B cell (primary cell): ENCODE results near the gene SPOP. TPM values are rescaled to one million over a fixed set of nuclear protein-coding genes. Genes with fewer than 3 reads are reported as not detected.

Experiments used
- ATAC-seq: fragments of 200-7000 bp; cut with Tn5 transposase; one replicate; pipeline ENCODE4 v1.10.0; 2021; ENCODE audit warnings: low read depth, mild to moderate bottlenecking, moderate number of reproducible peaks, moderate library complexity
- CTCF ChIA-PET: fragments of 350-600 bp; sonication (Branson Sonifier 250); formaldehyde crosslinking; loops from one replicate; lab custom pipeline; 2021; ENCODE audit warnings: antibody characterized with exemption, inconsistent platforms; lab: Charles Lee
- POLR2A ChIA-PET: fragments of 350-600 bp; sonication (Branson Sonifier 250); formaldehyde crosslinking; loops from one replicate; lab custom pipeline; 2021; ENCODE audit warnings: antibody characterized with exemption; lab: Charles Lee
- DNase-seq: peaks from one replicate; pipeline ENCODE4 v3.0.0; 2013
- H2AFZ ChIP-seq: 2 replicates; pipeline ENCODE4 v1.6.1; 2012; ENCODE audit warnings: mild to moderate bottlenecking, low read depth, low read length; ENCODE audit not compliant: insufficient read depth, poor library complexity, severe bottlenecking
- H3K27ac ChIP-seq, 2 donors: 1 replicate in 1 of 2; 2 replicates in 1 of 2; pipeline ENCODE4 v1.5.1; 2012 to 2013; ENCODE audit warnings: low read length in 2 of 2, mild to moderate bottlenecking in 2 of 2, moderate library complexity in 1 of 2
- H3K27me3 ChIP-seq, 4 experiments: fragments of 200-600 bp in 1 of 4; sonication (generic) in 1 of 4; replicated peaks in 1 of 4; 1 replicate in 2 of 4; 2 replicates in 2 of 4; pipeline versions ENCODE4 v1.6.1 to v1.7.0; 2013 to 2016; ENCODE audit warnings: low read length in 3 of 4, mild to moderate bottlenecking in 2 of 4, mixed read lengths in 1 of 4, moderate library complexity in 1 of 4; ENCODE audit not compliant: insufficient read depth in 4 of 4, control insufficient read depth in 3 of 4; ENCODE audit errors: control extremely low read depth in 1 of 4
- H3K36me3 ChIP-seq, 2 experiments: replicated peaks in 1 of 2; 1 replicate in 1 of 2; 2 replicates in 1 of 2; pipeline versions ENCODE4 v1.6.1 to v1.7.1; 2013; ENCODE audit warnings: low read length in 1 of 2; ENCODE audit not compliant: insufficient read depth in 2 of 2, control insufficient read depth in 1 of 2; ENCODE audit errors: control extremely low read depth in 1 of 2, extremely low read depth in 1 of 2
- H3K4me1 ChIP-seq, 2 donors: fragments of 200-600 bp in 1 of 2; sonication (generic) in 1 of 2; 1 replicate in 1 of 2; 2 replicates in 1 of 2; pipeline versions ENCODE4 v1.5.1 to v1.6.1; 2013 to 2017; ENCODE audit warnings: low read length in 2 of 2; ENCODE audit not compliant: control insufficient read depth in 2 of 2, insufficient read depth in 2 of 2
- H3K4me2 ChIP-seq: replicated peaks from 2 replicates; pipeline ENCODE3; 2012; ENCODE audit warnings: mild to moderate bottlenecking, low read depth, low read length; ENCODE audit not compliant: poor library complexity, severe bottlenecking
- H3K4me3 ChIP-seq, 5 experiments: fragments of 200-600 bp in 1 of 5; sonication (generic) in 1 of 5; 1 replicate in 3 of 5; 2 replicates in 2 of 5; pipeline versions ENCODE4 v1.5.1 to v1.7.0; 2011 to 2016; ENCODE audit warnings: low read length in 4 of 5, mild to moderate bottlenecking in 4 of 5, low read depth in 2 of 5, control low read depth in 1 of 5, moderate library complexity in 1 of 5; ENCODE audit not compliant: insufficient read depth in 1 of 5; ENCODE audit errors: control extremely low read depth in 1 of 5, extremely low read depth in 1 of 5
- H3K79me2 ChIP-seq: fragments of 200-600 bp; sonication (generic); one replicate; pipeline ENCODE4 v1.6.0; 2016; ENCODE audit warnings: low read length; ENCODE audit not compliant: control insufficient read depth, insufficient read depth
- H3K9ac ChIP-seq: fragments of 200-600 bp; sonication (generic); 2 replicates; pipeline ENCODE4 v1.6.1; 2017; ENCODE audit warnings: mild to moderate bottlenecking, low read length, moderate library complexity
- H3K9me3 ChIP-seq, 3 donors: one replicate each; pipeline versions ENCODE4 v1.6.1 to v1.7.1; 2013; ENCODE audit warnings: low read length in 2 of 3; ENCODE audit not compliant: control insufficient read depth in 2 of 3, insufficient read depth in 1 of 3; ENCODE audit errors: control extremely low read depth in 1 of 3
- H4K20me1 ChIP-seq: 2 replicates; pipeline ENCODE4 v1.6.0; 2012; ENCODE audit warnings: mild to moderate bottlenecking, low read length; ENCODE audit not compliant: insufficient read depth, control insufficient read depth, poor library complexity, severe bottlenecking
- H3K27ac Mint-ChIP-seq: one replicate; pipeline ENCODE4 v1.8.0; 2021; ENCODE audit warnings: mixed read lengths
- H3K27me3 Mint-ChIP-seq: one replicate; pipeline ENCODE4 v1.8.0; 2021; ENCODE audit warnings: mixed read lengths
- H3K4me1 Mint-ChIP-seq: one replicate; pipeline ENCODE4 v1.8.0; 2021; ENCODE audit warnings: mixed read lengths
- H3K4me3 Mint-ChIP-seq: one replicate; pipeline ENCODE4 v1.8.0; 2021; ENCODE audit warnings: mixed read lengths
- H3K9me3 Mint-ChIP-seq: one replicate; pipeline ENCODE4 v1.8.0; 2022; ENCODE audit warnings: mixed read lengths; ENCODE audit not compliant: insufficient read depth
- EZH2 ChIP-seq: IDR thresholded peaks from 2 replicates; pipeline ENCODE4 v1.6.1; 2012; ENCODE audit warnings: borderline replicate concordance, low read depth, mild to moderate bottlenecking, moderate library complexity, low read length; ENCODE audit not compliant: insufficient read depth, poor library complexity, severe bottlenecking
- WGBS: methylation state at CpG from one replicate; pipeline ENCODE4 v1.1.5; 2013; ENCODE audit warnings: missing lambda C conversion rate; ENCODE audit not compliant: insufficient coverage; 5-methylcytosine and 5-hydroxymethylcytosine counted together
- intact Hi-C: fragments of 100-400 bp; cut with micrococcal nuclease; formaldehyde crosslinking; loops from one replicate; pipeline ENCODE4 v1.10.0; 2022
- polyA plus RNA-seq: library from polyadenylated mRNA; depleted of rRNA; stranded (reverse); fragments of >200 nt; gene quantifications from 2 replicates; pipeline ENCODE4 v1.2.3, GENCODE V29; 2012
- total RNA-seq, 2 donors: library from RNA; stranded (reverse); fragments of 120-200 nt in 1 of 2; gene quantifications; 1 replicate in 1 of 2; 2 replicates in 1 of 2; pipeline versions ENCODE4 v1.2.3 to v1.2.4, GENCODE V29; 2013 to 2022
- TF ChIP-seq, protein P1 (sequence below): fragments of 200-600 bp; IDR thresholded peaks from one replicate; pipeline ENCODE4 v1.8.0; 2022; ENCODE audit warnings: antibody characterized with exemption, mild to moderate bottlenecking

Gene SPOP
- total and polyA plus RNA-seq, 2 donors (not counting 1 experiment from before 2014, with no cell fraction given), result 27.0 to 72.1 TPM

GRCh38 chr17:49613182-49613800 lies 64.6 kb downstream of the SPOP start:
- Mint-ChIP-seq H3K27me3 (no peaks in the 10 kb centered on the region), H3K4me3 (no peak overlapping the region), H3K9me3 (no peaks in the 10 kb centered on the region), H3K27ac (no peak overlapping the region), H3K4me1 (no peaks in the 10 kb centered on the region)
- CTCF ChIA-PET, result interaction anchor here (0.8 kb wide), 1 partner anchor 94 kb away, joined by 3 read pairs; the partner anchor contains the start of gene SLC35B1
- Histone ChIP-seq H3K4me1 (no peaks in the 10 kb centered on the region), H3K79me2 (peaks cover 8% of the 10 kb centered on the region), H3K9ac (no peak overlapping the region), H3K27ac (no peak overlapping the region), H3K4me2 (no peak overlapping the region), H3K36me3 (peaks cover 3 to 73% of the 10 kb centered on the region in 2 experiments), H3K27me3 (no peaks in the 10 kb centered on the region), H3K9me3 (no peaks in the 10 kb centered on the region), H3K4me3 (no peak overlapping the region), H4K20me1 (peaks cover 31% of the 10 kb centered on the region), H2AFZ (no peak overlapping the region)
- intact Hi-C loops, result no loop called here
- TF ChIP-seq, protein P1, sequence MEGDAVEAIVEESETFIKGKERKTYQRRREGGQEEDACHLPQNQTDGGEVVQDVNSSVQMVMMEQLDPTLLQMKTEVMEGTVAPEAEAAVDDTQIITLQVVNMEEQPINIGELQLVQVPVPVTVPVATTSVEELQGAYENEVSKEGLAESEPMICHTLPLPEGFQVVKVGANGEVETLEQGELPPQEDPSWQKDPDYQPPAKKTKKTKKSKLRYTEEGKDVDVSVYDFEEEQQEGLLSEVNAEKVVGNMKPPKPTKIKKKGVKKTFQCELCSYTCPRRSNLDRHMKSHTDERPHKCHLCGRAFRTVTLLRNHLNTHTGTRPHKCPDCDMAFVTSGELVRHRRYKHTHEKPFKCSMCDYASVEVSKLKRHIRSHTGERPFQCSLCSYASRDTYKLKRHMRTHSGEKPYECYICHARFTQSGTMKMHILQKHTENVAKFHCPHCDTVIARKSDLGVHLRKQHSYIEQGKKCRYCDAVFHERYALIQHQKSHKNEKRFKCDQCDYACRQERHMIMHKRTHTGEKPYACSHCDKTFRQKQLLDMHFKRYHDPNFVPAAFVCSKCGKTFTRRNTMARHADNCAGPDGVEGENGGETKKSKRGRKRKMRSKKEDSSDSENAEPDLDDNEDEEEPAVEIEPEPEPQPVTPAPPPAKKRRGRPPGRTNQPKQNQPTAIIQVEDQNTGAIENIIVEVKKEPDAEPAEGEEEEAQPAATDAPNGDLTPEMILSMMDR, result no peak
- TF ChIP-seq EZH2, result no peak
- DNase-seq (no peak), ATAC-seq (no peak)
- POLR2A ChIA-PET, result no interaction called here
- whole genome bisulfite sequencing, result no CpG with 5 or more reads among the region's 1 CpG

DNA sequence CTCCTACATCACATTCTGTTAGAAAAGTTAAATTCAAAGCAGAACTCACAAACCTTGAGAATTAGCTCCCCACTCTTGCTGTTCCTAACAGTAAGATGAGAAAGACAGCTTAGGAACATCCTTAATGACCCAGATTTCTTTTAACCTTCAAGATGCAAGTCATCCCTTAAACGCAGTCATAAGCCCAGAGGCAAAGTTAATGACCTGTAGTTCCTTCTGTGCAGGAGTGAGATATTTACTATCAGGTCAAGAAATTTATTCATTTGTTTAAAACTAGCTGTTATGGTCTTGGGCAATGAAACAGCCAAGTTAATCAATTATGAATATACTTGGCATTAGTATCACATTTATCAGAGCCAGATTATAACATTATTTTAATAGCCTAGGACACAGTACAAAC lies 65.2 kb downstream of the SPOP start:
- Histone ChIP-seq H3K27me3 (no peaks in the 10 kb centered on the region), H4K20me1 (peaks cover 31% of the 10 kb centered on the region), H3K79me2 (peaks cover 8% of the 10 kb centered on the region), H2AFZ (no peak overlapping the region), H3K9ac (no peak overlapping the region), H3K4me2 (no peak overlapping the region), H3K36me3 (peaks cover 3 to 73% of the 10 kb centered on the region in 2 experiments), H3K4me3 (no peak overlapping the region), H3K9me3 (no peaks in the 10 kb centered on the region), H3K27ac (no peak overlapping the region), H3K4me1 (no peaks in the 10 kb centered on the region)
- no CpG with 5 or more reads among the region's 1 CpG for WGBS
- ChIA-PET CTCF (interaction anchor here (0.8 kb wide), 1 partner anchor 95 kb away, joined by 3 read pairs; the partner anchor contains the start of gene SLC35B1), POLR2A (no interaction called here)
- DNase-seq, result no peak
- no peak for ATAC-seq
- H3K4me1 Mint-ChIP-seq, result no peaks in the 10 kb centered on the region
- no peaks in the 10 kb centered on the region for H3K27me3 Mint-ChIP-seq
- H3K9me3 Mint-ChIP-seq, result no peaks in the 10 kb centered on the region
- TF ChIP-seq, protein P1, result no peak
- TF ChIP-seq EZH2, result no peak
- H3K4me3 Mint-ChIP-seq, result no peak overlapping the region
- intact Hi-C loops, result no loop called here
- no peak overlapping the region for H3K27ac Mint-ChIP-seq
